Camera-type eye (tissue), 1 donor: ENCODE measurements around the gene ZNF486. TPM values are rescaled to one million over a fixed set of nuclear protein-coding genes. Genes with fewer than 3 reads are reported as not detected.

Experiments used
- total RNA-seq: library from RNA; depleted of rRNA; stranded (reverse); fragments of >200 nt; gene quantifications from one replicate; pipeline ENCODE4 v1.2.3, GENCODE V29; 2014

The ZNF486 gene
- total RNA-seq: 13.9 TPM

GRCh38 chr19:20167020-20167644 is at the start of gene ZNF486:
TSS of gene ZNF486 (plus strand) at chr19:20167214. CDS start at chr19:20167331, 117 bp downstream.

Other genes with a start within 250 kb of the ZNF486 start
- 10.9 TPM for gene ZNF682, start 127.7 kb upstream of the ZNF486 start, total RNA-seq
- gene ZNF90, start 89.2 kb upstream of the ZNF486 start, total RNA-seq: 8.5 TPM